Neural crest cell (in vitro differentiated cells): Measurements from ENCODE around the gene NBDY. TPM values are rescaled to one million over a fixed set of nuclear protein-coding genes. Genes with fewer than 3 reads are reported as not detected.

Experiments used
- DNase-seq: peaks from one replicate; pipeline ENCODE4 v3.0.0; 2021; ENCODE audit warnings: low read depth, mixed read lengths, low spot score
- H3K27ac Mint-ChIP-seq: one replicate; pipeline ENCODE4 v1.8.0; 2021; ENCODE audit warnings: mild to moderate bottlenecking, mixed read lengths; ENCODE audit not compliant: unreplicated experiment
- H3K27me3 Mint-ChIP-seq: 2 replicates; pipeline ENCODE4 v1.8.0; 2021; ENCODE audit warnings: low read depth, mild to moderate bottlenecking, mixed read lengths
- H3K36me3 Mint-ChIP-seq: 2 replicates; pipeline ENCODE4 v1.8.0; 2021; ENCODE audit warnings: low read depth, mild to moderate bottlenecking, mixed read lengths
- H3K4me1 Mint-ChIP-seq: 2 replicates; pipeline ENCODE4 v1.8.0; 2021; ENCODE audit warnings: mixed read lengths
- H3K4me3 Mint-ChIP-seq: one replicate; pipeline ENCODE4 v1.8.0; 2021; ENCODE audit warnings: mild to moderate bottlenecking, mixed read lengths
- H3K9me3 Mint-ChIP-seq: 2 replicates; pipeline ENCODE4 v1.8.0; 2021; ENCODE audit warnings: mixed read lengths
- CTCF ChIP-seq: fragments of 200-600 bp; sonication (generic); conservative IDR thresholded peaks from 2 replicates; pipeline ENCODE4 v1.5.0; 2021; ENCODE audit warnings: antibody characterized with exemption, mild to moderate bottlenecking
- total RNA-seq: library from RNA; stranded (reverse); gene quantifications from 2 replicates; pipeline ENCODE4 v1.2.1, GENCODE V29; 2021

The NBDY gene
- total RNA-seq, 1 donor from 2014 or later = 56.8 TPM

- H3K27me3 Mint-ChIP-seq = no peaks in the 10 kb centered on the region
- peaks cover 19% of the 10 kb centered on the region for H3K9me3 Mint-ChIP-seq
- H3K27ac Mint-ChIP-seq = no peak overlapping the region
- no peak for TF ChIP-seq CTCF
- no peak overlapping the region for H3K4me3 Mint-ChIP-seq
- no peak for DNase-seq
- H3K4me1 Mint-ChIP-seq = no peaks in the 10 kb centered on the region
- H3K36me3 Mint-ChIP-seq = peaks cover 8% of the 10 kb centered on the region
These were observed 104.6 kb downstream of the NBDY start for GRCh38 chrX:56833626-56834025.

GRCh38 chrX:56853436-56853835 is 124.4 kb downstream of the NBDY start:
- H3K9me3 Mint-ChIP-seq = peaks cover 30% of the 10 kb centered on the region
- H3K4me3 Mint-ChIP-seq = no peak overlapping the region
- H3K27ac Mint-ChIP-seq = no peak overlapping the region
- no peaks in the 10 kb centered on the region for H3K27me3 Mint-ChIP-seq
- peaks cover 6% of the 10 kb centered on the region for H3K36me3 Mint-ChIP-seq
- no peaks in the 10 kb centered on the region for H3K4me1 Mint-ChIP-seq
- no peak for TF ChIP-seq CTCF
- no peak for DNase-seq

GRCh38 chrX:56857042-56857441 is 128.0 kb downstream of the NBDY start:
- no peak overlapping the region for H3K4me3 Mint-ChIP-seq
- no peaks in the 10 kb centered on the region for H3K4me1 Mint-ChIP-seq
- H3K27me3 Mint-ChIP-seq = no peaks in the 10 kb centered on the region
- peaks cover 29% of the 10 kb centered on the region for H3K9me3 Mint-ChIP-seq
- no peak overlapping the region for H3K27ac Mint-ChIP-seq
- TF ChIP-seq CTCF = no peak
- peaks cover 6% of the 10 kb centered on the region for H3K36me3 Mint-ChIP-seq
- DNase-seq = no peak

- no peak for DNase-seq
- Mint-ChIP-seq H3K4me3 (no peak overlapping the region), H3K27ac (no peak overlapping the region), H3K4me1 (no peaks in the 10 kb centered on the region), H3K9me3 (peaks cover 12% of the 10 kb centered on the region), H3K36me3 (no peaks in the 10 kb centered on the region), H3K27me3 (no peaks in the 10 kb centered on the region)
- TF ChIP-seq CTCF = no peak
These were observed 131.8 kb downstream of the NBDY start for GRCh38 chrX:56860888-56861287.

Other genes starting within 250 kb of the NBDY start
- 40.3 and 41.4 TPM in 2 replicates for gene UBQLN2, start 165.6 kb upstream of the NBDY start, total RNA-seq